HepG2 (cell line): ENCODE data around the gene TNFRSF18. TPM values are rescaled to one million over a fixed set of nuclear protein-coding genes. Genes with fewer than 3 reads are reported as not detected.

Source experiments
- ARID4A ChIP-seq: sonication (generic); formaldehyde crosslinking; IDR thresholded peaks from 2 replicates; pipeline ENCODE4 v1.5.0; 2020; ENCODE audit warnings: mild to moderate bottlenecking, missing genetic modification reagents, borderline replicate concordance
- ARID5B ChIP-seq: IDR thresholded peaks from 2 replicates; pipeline ENCODE4 v1.4.0; 2020; ENCODE audit warnings: mild to moderate bottlenecking, missing genetic modification reagents
- ATF7-NPFF ChIP-seq: sonication (generic); formaldehyde crosslinking; IDR thresholded peaks from 2 replicates; pipeline ENCODE4 v1.8.1; 2023; ENCODE audit warnings: mild to moderate bottlenecking, low read depth, missing genetic modification reagents, moderate library complexity
- CBX1 ChIP-seq: IDR thresholded peaks from one replicate; pipeline ENCODE4 v1.6.1; 2016; ENCODE audit warnings: antibody characterized with exemption, low read depth
- MAF1 ChIP-seq: sonication (generic); formaldehyde crosslinking; IDR thresholded peaks from 2 replicates; pipeline ENCODE4 v1.5.0; 2020; ENCODE audit warnings: missing genetic modification reagents, borderline replicate concordance
- MED13 ChIP-seq: sonication (generic); formaldehyde crosslinking; IDR thresholded peaks from 2 replicates; pipeline ENCODE4 v1.5.0; 2020; ENCODE audit warnings: missing genetic modification reagents
- NCOA1 ChIP-seq: sonication (generic); formaldehyde crosslinking; IDR thresholded peaks from 2 replicates; pipeline ENCODE4 v1.9.0; 2021; ENCODE audit warnings: missing genetic modification reagents
- ZKSCAN1 ChIP-seq: fragments of 150-350 bp; IDR thresholded peaks from 2 replicates; pipeline ENCODE4 v1.6.1; 2014; ENCODE audit warnings: low read length
- ZNF17 ChIP-seq: sonication (generic); formaldehyde crosslinking; IDR thresholded peaks from 2 replicates; pipeline ENCODE4 v1.5.0; 2020; ENCODE audit warnings: mild to moderate bottlenecking, missing genetic modification reagents
- ZNF234 ChIP-seq: sonication (generic); formaldehyde crosslinking; conservative IDR thresholded peaks from 2 replicates; pipeline ENCODE4 v1.5.1; 2020; ENCODE audit warnings: mild to moderate bottlenecking, missing genetic modification reagents
- ZNF343 ChIP-seq: sonication (generic); formaldehyde crosslinking; IDR thresholded peaks from 2 replicates; pipeline ENCODE4 v1.4.0; 2020; ENCODE audit warnings: mild to moderate bottlenecking, missing genetic modification reagents
- ZNF687 ChIP-seq: sonication (generic); formaldehyde crosslinking; IDR thresholded peaks from 2 replicates; pipeline ENCODE4 v1.5.1; 2020; ENCODE audit warnings: mild to moderate bottlenecking, missing genetic modification reagents, moderate library complexity
- ZNF766 ChIP-seq: sonication (generic); formaldehyde crosslinking; IDR thresholded peaks from 2 replicates; pipeline ENCODE4 v1.5.0; 2020; ENCODE audit warnings: missing genetic modification reagents, borderline replicate concordance
- polyA plus RNA-seq, 8 experiments: library from polyadenylated mRNA; depleted of rRNA in 3 of 8; stranded (reverse) in 7 of 8; unstranded in 1 of 8; fragments of >200 nt; fragmentation: Illumina TruSeq in 4 of 8; extraction: Trizol in 4 of 8; gene quantifications; 2 replicates each; pipeline versions ENCODE4 v1.2.1 to v1.2.3, GENCODE V29; 2011 to 2016; ENCODE audit warnings: low read depth in 4 of 8, missing spikeins in 1 of 8, mixed read lengths in 1 of 8; ENCODE audit not compliant: insufficient read depth in 1 of 8
- total RNA-seq, 5 experiments: library from RNA; depleted of rRNA; stranded (reverse); fragments of >200 nt; fragmentation: Illumina TruSeq; extraction: Trizol; gene quantifications; 2 replicates each; pipeline ENCODE4 v1.2.3, GENCODE V29; 2016; ENCODE audit warnings: low read depth in 1 of 5
- TF ChIP-seq, protein P1 (sequence below): sonication (generic); formaldehyde crosslinking; conservative IDR thresholded peaks from 2 replicates; pipeline ENCODE4 v1.5.0; 2020; ENCODE audit warnings: missing genetic modification reagents

The TNFRSF18 gene
- total and polyA plus RNA-seq, 2 of the 13 experiments (the other 11 are each of a cell fraction or from before 2014, with no cell fraction given), result not detected

DNA sequence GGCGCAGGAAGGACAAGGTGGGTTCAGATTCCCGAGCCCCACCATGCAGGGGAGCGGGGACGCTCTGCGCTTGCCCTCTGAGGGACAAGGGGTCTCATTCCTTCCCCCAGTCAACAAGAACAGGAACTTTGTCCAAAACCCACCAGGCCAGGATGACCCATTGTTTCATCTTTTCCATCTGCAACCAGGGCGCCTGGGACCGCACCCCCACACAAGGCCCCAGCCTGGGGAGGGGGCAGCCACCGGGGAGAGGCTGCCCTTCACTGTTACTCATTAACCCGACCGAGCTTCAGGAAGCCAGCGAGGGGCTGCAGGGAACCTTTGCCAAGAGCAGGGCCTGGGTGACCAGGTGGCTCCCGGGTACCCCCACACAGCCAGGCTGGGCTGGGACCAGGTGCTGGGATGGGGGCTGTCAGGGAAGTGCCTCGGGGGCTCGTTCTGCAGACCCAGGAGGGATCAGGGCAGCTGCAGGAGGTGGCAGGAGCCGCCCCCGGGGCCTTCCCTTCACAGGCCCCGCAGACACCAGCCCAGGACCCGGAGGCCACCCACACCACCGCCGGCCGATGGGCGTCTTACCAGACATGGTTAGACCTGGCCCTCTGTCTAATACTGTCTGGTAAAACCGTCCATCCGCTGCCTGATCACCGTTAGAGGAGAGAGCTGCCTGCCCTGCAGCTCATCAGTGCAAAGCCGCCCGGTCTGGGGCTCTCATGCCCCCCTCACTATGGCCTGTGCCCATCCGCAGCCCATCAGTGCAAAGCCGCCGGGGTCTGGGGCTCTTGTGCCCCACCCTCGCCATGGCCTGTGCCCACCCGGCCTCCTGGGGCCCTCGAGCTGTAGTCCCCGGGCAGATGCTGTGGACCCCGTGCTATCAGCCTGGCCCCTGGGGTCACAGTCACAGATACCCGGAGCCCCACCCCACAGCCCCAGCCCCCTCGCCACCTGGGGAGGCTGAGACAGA is 37.7 kb downstream of the TNFRSF18 start (continued):
- TF ChIP-seq ZNF687 (peak; percentile 65), ZNF17 (CRISPR knock-in tag) (no peak), ARID4A (CRISPR knock-in tag) (peak; percentile 39; the same call in 1 of the 2 replicates), CBX1 (no peak), ARID5B (CRISPR knock-in tag) (0 out of 2 replicates have a peak, but pooled peaks have one; percentile 21), ATF7-NPFF (CRISPR knock-in tag) (no peak), ZNF234 (no peak), ZKSCAN1 (no peak), ZNF766 (CRISPR knock-in tag) (peak; percentile 22; the same call in 1 of the 2 replicates), ZNF343 (CRISPR knock-in tag) (no peak), NCOA1 (CRISPR knock-in tag) (no peak; the same call in 1 of the 2 replicates), MAF1 (CRISPR knock-in tag) (no peak), MED13 (CRISPR knock-in tag) (no peak)
- TF ChIP-seq, protein P1, sequence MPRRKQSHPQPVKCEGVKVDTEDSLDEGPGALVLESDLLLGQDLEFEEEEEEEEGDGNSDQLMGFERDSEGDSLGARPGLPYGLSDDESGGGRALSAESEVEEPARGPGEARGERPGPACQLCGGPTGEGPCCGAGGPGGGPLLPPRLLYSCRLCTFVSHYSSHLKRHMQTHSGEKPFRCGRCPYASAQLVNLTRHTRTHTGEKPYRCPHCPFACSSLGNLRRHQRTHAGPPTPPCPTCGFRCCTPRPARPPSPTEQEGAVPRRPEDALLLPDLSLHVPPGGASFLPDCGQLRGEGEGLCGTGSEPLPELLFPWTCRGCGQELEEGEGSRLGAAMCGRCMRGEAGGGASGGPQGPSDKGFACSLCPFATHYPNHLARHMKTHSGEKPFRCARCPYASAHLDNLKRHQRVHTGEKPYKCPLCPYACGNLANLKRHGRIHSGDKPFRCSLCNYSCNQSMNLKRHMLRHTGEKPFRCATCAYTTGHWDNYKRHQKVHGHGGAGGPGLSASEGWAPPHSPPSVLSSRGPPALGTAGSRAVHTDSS (CRISPR knock-in tag), result no peak
